A172 (cell line): Measurements from ENCODE around the gene TNN. TPM values are rescaled to one million over a fixed set of nuclear protein-coding genes. Genes with fewer than 3 reads are reported as not detected.

Experiments
- DNase-seq: peaks from one replicate; pipeline ENCODE4 v3.0.0-alpha.2; 2015; ENCODE audit warnings: low spot score
- total RNA-seq: library from RNA; depleted of rRNA; stranded (reverse); fragments of >200 nt; shearing (Covaris generic); gene quantifications from 2 replicates; pipeline ENCODE4 v1.2.3, GENCODE V29; 2014

The TNN gene
- total RNA-seq, 1 experiment from 2014 or later = not detected

- DNase-seq = no peak
Measured at GRCh38 chr1:175116210-175116798, 48.7 kb downstream of the TNN start.

GRCh38 chr1:175116903-175117302 lies 49.3 kb downstream of the TNN start:
- no peak for DNase-seq

GRCh38 chr1:175118375-175119367 lies 51.0 kb downstream of the TNN start:
- DNase-seq = no peak

- no peak for DNase-seq
Measured at GRCh38 chr1:175120511-175120910, 52.9 kb downstream of the TNN start.

GRCh38 chr1:175124861-175125260 lies 57.2 kb downstream of the TNN start:
- no peak for DNase-seq

- DNase-seq = peak; percentile 28
Measured at GRCh38 chr1:175126347-175126746, 58.7 kb downstream of the TNN start.

- no peak for DNase-seq
Measured at GRCh38 chr1:175127565-175127964, 59.9 kb downstream of the TNN start.

- DNase-seq = no peak
Measured at GRCh38 chr1:175128523-175128922, 60.9 kb downstream of the TNN start.

DNA sequence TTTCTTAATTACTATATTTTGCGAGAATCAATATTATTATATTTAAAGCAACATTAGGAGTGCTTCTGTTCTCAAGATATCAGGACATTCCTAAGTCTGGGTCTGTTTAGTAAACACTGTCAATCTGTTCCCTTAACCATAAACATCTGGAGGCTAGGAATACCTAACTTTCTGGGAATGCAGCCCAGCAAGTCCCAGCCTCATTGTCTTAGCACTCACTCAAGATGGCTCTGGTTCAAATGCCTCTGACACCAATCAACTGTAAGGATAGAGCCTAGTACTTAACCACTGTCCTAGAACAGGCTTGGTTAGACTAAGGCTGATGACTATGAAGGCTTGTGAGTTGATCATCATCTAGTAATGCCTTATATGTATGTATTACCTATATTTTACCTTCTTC lies 61.5 kb downstream of the TNN start:
- no peak for DNase-seq

- DNase-seq = no peak
Measured at GRCh38 chr1:175129644-175129996, 62.0 kb downstream of the TNN start.

DNA sequence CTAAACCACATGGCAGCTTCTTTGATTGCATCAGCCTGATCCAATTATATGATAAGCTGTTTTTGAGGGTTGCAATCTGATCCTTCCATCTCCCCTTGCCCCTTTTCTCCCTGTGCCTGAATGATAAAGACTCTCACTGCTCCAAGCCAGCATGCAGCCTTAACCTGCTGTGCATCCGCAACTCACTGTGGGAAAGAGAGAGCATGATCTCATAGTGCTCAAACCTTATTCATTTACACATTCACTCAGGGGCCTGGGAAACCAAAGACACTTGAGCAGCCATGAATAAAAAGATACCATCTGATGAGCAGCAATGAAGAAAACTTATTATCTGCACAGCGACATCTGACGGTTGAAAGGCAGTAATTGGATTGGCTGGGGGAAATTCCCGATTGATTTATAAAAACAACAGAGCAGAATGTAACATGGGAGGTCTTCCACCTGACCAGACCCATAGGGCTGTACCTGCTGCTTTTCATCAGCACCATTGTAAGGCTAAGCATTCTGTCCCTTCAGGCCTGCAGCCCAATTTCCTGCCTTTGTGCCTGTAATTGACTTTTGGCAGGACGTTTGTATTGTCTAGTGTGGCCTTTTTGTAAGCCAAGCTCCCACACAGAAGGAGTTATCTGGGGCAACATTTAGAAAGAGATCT lies 62.5 kb downstream of the TNN start:
- DNase-seq = no peak

DNA sequence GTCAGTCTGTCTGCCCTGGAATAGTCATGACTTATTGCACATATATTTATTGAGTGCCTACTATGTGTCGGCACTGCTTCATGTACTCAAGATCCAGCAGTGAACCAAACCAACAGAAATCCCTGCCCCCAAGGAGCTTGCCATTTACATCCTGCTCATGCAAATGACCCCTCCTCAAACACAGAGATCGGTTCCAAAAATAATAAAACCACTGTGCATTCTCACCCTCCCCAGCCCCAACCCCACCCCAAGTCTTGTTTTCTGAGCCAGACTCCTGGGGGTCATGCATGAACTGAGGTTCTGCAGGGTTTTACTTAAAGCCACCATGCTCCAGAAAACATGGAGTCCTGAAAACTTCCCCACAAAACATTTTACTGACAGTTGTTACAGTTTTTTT lies 63.0 kb downstream of the TNN start:
- DNase-seq = no peak

DNA sequence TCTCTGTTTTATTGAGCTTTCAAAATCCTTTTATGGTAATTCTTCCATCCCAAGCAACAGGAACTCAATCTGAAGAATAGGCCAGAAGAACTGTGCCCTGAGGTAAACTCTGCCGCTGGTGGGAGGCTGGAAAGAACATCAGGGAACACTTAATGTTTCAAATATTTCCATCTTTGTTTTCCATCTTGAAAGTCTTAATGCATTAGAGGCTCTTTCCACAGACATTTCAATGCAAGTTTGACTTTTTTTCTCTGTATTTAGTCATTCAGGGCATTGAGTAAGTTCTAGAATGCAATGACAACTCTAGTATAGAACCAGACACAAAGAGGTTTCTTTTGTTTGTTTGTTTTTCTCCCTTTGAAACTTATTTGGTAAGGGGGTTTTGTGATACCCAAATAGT lies 63.5 kb downstream of the TNN start:
- DNase-seq = no peak

GRCh38 chr1:175132436-175132835 lies 64.8 kb downstream of the TNN start:
- peak; percentile 50 for DNase-seq

DNA sequence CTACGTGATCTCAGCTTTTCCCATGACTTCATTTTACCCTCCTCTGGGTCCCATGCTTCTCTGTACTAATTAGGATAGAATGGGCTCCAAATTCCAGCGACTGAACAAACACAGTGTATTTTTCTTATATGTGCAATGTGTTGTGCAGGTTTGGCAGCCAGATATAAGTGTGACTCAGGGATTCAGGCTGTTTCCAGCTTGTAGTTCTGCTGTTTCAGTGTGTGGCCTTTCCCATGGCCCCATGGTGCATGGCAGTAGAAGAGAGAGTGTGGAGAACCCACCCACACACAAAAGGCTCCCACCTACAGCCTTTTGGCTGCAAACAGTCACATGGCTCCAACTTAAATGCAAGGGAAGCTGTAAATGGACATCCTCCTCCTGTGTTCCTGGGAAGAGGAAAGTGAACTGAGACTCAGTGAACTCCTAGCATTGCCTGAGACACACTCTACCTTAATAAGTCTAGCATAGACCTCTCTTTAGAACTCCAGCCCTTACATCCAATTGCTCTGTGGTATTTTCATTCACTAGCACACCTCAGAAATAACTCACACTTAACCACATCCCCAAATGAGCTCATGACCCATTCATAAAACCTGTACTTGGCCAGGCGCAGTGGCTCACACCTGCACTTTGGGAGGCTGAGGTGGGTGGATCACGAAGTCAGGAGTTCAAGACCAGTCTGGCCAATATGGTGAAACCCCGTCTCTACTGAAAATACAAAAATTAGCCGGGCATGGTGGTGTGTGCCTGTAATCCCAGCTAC lies 66.2 kb downstream of the TNN start:
- no peak for DNase-seq

DNA sequence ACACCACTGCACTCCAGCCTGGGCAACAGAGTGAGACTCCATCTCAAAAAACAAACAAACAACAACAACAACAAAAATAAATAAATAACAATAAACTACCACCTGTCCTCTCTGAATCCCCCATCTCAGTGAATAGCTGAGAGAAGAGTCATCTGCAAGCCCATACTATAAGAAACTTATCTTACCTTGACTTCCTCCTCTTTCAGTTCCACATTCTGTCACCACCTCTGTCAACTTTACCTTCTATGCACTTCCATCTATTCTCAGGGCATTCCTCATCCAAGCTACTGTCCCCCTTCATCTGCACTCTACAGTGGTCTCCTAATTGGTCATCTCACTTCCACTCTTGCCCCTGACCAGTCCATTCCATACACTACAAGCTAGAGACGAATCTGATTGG lies 66.9 kb downstream of the TNN start:
- no peak for DNase-seq

DNA sequence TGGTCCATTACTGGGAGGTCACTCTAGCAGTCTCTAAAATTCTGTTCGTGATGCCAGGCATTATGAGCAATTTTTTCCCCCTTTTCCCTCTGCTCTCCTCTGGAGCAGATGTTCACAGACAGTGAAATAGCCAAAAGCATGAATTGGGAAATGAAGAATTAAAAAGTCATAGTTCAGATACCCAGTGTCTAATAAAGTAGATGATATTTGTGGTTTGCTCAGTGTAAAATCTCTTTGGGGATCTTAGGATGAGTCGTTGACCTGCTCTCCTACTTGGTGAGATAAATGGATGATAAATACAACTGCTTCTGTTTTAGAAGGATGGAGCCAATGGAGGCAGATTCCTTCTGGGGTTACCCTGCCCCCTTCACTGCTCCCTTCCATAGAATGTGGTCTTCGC lies 68.6 kb downstream of the TNN start:
- DNase-seq = no peak

DNA sequence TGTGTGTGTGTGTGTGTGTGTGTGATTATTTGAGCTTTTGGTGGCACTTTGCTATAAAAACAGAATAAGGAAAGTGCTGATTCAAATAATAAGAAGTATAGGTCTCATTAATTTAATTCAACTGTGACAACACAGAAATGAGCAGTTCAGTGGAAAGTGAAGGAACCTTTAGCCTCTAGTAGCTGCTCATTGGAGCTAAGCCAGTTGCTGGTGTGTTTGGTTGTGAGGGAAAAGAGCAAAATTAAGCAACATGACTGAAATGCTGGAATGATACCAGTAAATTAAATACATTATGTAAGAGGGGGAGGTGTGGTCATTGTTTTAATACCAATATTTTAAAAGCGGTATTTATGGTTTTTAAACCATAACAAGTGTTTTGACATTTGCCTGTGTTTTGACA lies 69.7 kb downstream of the TNN start:
- DNase-seq = no peak

DNA sequence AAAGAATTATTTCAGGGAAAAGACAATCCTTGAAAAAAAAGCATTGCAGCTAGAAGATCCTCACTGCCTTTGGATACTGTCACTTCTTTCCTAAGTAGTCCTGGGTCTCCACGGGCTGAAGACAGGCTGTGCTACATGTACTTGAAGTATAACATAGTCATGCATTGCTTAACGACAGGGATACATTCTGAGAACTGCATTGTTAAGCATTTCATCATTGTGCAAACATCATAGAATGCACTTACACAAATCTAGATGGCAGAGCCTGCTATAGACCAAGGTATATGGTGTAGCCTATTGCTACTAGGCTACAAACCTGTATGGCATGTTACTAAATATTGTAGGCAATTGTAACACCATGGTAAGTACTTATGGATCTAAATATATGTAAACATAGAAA lies 70.9 kb downstream of the TNN start:
- DNase-seq = no peak

- no peak for DNase-seq
Measured at GRCh38 chr1:175145899-175146528, 78.4 kb downstream of the TNN start.

DNA sequence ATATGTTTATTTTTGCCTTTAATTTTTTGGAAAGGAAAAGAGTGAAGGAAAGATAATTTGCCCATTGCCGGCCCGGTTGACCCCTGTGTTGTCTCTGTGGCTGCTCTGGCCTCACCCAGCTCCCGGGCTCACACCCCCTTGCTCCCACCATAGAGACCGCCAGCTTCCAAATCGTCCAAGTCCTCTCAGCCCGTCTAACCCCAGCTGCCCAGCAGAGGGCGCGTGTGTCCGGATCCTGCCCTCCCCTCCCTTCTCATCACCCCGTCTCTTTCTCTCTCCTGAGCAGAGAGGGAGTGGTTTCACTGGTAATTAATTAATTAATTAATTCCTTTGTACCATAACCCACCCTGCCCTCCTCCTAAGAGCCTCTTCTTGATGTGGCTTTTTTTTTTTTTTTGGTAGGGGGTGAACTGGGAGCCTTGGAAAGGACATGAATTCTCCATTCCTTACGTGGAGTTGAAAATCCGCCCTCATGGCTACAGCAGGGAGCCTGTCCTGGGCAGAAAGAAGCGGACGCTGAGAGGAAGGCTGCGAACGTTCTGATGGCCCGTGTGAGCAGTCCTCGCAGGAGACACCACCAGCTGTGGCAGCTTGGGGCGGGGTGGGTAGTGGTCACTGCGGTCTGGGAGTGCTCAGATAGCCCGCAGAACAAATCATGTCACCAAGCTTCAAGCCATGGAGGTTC lies 79.0 kb downstream of the TNN start:
- DNase-seq = peak; percentile 67
